SH-SY5Y (cell line): Measurements from ENCODE around the gene GAK.

Experiments
- GATA2 ChIP-seq: IDR thresholded peaks from 2 replicates; pipeline ENCODE4 v1.6.1; 2011; ENCODE audit warnings: mild to moderate bottlenecking, low read depth, low read length
- GATA3 ChIP-seq: IDR thresholded peaks from 2 replicates; pipeline ENCODE4 v1.6.1; 2011; ENCODE audit warnings: low read depth, mild to moderate bottlenecking, low read length, moderate library complexity

DNA sequence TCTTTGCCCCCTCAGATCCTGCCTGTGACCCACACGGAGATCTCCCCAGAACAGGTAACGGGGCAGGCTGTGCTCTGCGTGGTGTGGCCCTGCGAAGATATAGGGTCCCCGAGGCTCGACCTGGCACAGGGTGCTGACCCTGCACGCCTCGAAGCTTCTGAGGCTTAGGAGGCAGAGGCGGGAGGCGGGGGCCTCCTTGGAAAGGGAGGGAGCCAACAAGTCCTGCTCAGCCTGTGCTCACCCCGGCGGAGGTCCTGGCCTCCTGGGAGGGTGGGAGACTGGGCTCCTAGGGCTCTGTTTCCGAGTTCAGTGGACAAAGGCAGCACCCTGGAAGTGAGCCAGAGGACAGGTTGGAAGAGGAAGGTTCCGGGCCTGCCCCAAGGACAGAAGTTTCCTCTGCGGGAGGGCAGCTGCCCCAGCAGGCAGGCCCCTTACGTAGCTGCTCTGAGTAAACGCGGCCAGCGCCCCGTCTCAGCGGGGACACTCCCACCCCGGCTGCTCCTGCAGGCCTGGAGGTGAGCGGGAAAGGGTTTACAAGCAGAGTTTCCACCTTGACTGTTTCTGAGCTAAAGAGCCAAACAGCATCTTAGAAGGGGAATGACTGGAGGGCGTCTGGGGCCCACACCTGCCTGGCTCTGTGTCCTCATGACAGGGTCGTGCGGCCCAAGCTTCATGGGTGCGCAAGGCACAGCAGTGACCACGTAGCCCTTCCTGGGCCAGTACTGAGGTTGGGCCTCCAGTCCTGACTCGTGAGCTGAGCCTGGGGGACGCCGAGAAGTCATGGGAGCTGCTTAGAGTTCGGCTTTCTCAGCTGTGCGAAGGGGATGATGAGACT, 16.2 kb upstream of the GAK start:
- TF ChIP-seq GATA2: no peak
- no peak for TF ChIP-seq GATA3
